HepG2 (cell line): ENCODE results near the gene HNRNPF. TPM values are rescaled to one million over a fixed set of nuclear protein-coding genes. Genes with fewer than 3 reads are reported as not detected.

Experiments used
- BCL6 ChIP-seq: IDR thresholded peaks from 2 replicates; pipeline ENCODE4 v1.6.1; 2016; ENCODE audit warnings: missing genetic modification reagents, missing compliant biosample characterization
- CC2D1A ChIP-seq: sonication (generic); formaldehyde crosslinking; IDR thresholded peaks from 2 replicates; pipeline ENCODE4 v1.8.1; 2023; ENCODE audit warnings: mild to moderate bottlenecking, missing genetic modification reagents
- KAT2B ChIP-seq: fragments of 150-350 bp; IDR thresholded peaks from 2 replicates; pipeline ENCODE4 v1.6.1; 2014; ENCODE audit warnings: low read depth, low read length, borderline replicate concordance
- RFX1 ChIP-seq: fragments of 450-650 bp; IDR thresholded peaks from 2 replicates; pipeline ENCODE4 v1.6.1; 2017
- RXRB ChIP-seq: IDR thresholded peaks from 2 replicates; pipeline ENCODE4 v1.6.1; 2016; ENCODE audit warnings: borderline replicate concordance, missing genetic modification reagents, missing compliant biosample characterization
- SAP130 ChIP-seq: IDR thresholded peaks from 2 replicates; pipeline ENCODE4 v1.6.1; 2016; ENCODE audit warnings: low read depth
- THAP11 ChIP-seq: IDR thresholded peaks from 2 replicates; pipeline ENCODE4 v1.6.1; 2016; ENCODE audit warnings: missing biosample characterization, missing genetic modification reagents
- ZBTB7A ChIP-seq: sonication (generic); formaldehyde crosslinking; IDR thresholded peaks from 2 replicates; pipeline ENCODE4 v1.8.0; 2022; ENCODE audit warnings: mild to moderate bottlenecking, missing genetic modification reagents
- ZNF263 ChIP-seq: sonication (generic); formaldehyde crosslinking; IDR thresholded peaks from 2 replicates; pipeline ENCODE4 v1.4.0; 2020; ENCODE audit warnings: missing genetic modification reagents
- ZNF34 ChIP-seq: sonication (generic); formaldehyde crosslinking; IDR thresholded peaks from 2 replicates; pipeline ENCODE4 v1.4.0; 2020; ENCODE audit warnings: mild to moderate bottlenecking, missing genetic modification reagents, borderline replicate concordance
- ZNF441 ChIP-seq: sonication (generic); formaldehyde crosslinking; IDR thresholded peaks from 2 replicates; pipeline ENCODE4 v1.7.0; 2021; ENCODE audit warnings: missing genetic modification reagents, borderline replicate concordance
- ZNF577 ChIP-seq: sonication (generic); formaldehyde crosslinking; IDR thresholded peaks from 2 replicates; pipeline ENCODE4 v1.4.0; 2020; ENCODE audit warnings: mild to moderate bottlenecking, low read depth, missing genetic modification reagents, borderline replicate concordance
- ZNF687 ChIP-seq: sonication (generic); formaldehyde crosslinking; IDR thresholded peaks from 2 replicates; pipeline ENCODE4 v1.5.1; 2020; ENCODE audit warnings: mild to moderate bottlenecking, missing genetic modification reagents, moderate library complexity
- polyA plus RNA-seq, 8 experiments: library from polyadenylated mRNA; depleted of rRNA in 3 of 8; stranded (reverse) in 7 of 8; unstranded in 1 of 8; fragments of >200 nt; fragmentation: Illumina TruSeq in 4 of 8; extraction: Trizol in 4 of 8; gene quantifications; 2 replicates each; pipeline versions ENCODE4 v1.2.1 to v1.2.3, GENCODE V29; 2011 to 2016; ENCODE audit warnings: low read depth in 4 of 8, missing spikeins in 1 of 8, mixed read lengths in 1 of 8; ENCODE audit not compliant: insufficient read depth in 1 of 8
- total RNA-seq, 5 experiments: library from RNA; depleted of rRNA; stranded (reverse); fragments of >200 nt; fragmentation: Illumina TruSeq; extraction: Trizol; gene quantifications; 2 replicates each; pipeline ENCODE4 v1.2.3, GENCODE V29; 2016; ENCODE audit warnings: low read depth in 1 of 5
- TF ChIP-seq, protein P1 (sequence below): sonication (generic); formaldehyde crosslinking; IDR thresholded peaks from 2 replicates; pipeline ENCODE4 v1.9.0; 2021; ENCODE audit warnings: missing genetic modification reagents, borderline replicate concordance
- TF ChIP-seq, protein P2 (sequence below): IDR thresholded peaks from 2 replicates; pipeline ENCODE4 v1.6.1; 2016; ENCODE audit warnings: missing genetic modification reagents, missing compliant biosample characterization
- TF ChIP-seq, protein P3 (sequence below): sonication (generic); formaldehyde crosslinking; IDR thresholded peaks from 2 replicates; pipeline ENCODE4 v1.9.0; 2022; ENCODE audit warnings: missing genetic modification reagents, mild to moderate bottlenecking, borderline replicate concordance

The HNRNPF gene
- total and polyA plus RNA-seq, 2 of the 13 experiments (the other 11 are each of a cell fraction or from before 2014, with no cell fraction given): 166 to 308 TPM

GRCh38 chr10:43417950-43418768, 9.2 kb upstream of the HNRNPF start (continued):
- no peak for TF ChIP-seq ZNF34 (CRISPR knock-in tag)
- peak; percentile 54 for TF ChIP-seq ZNF687 (CRISPR knock-in tag)
- TF ChIP-seq RFX1: no peak
- 0 out of 2 replicates have a peak, but pooled peaks have one; percentile 50 for TF ChIP-seq ZNF441
- peak; percentile 51; the same call in 1 of the 2 replicates for TF ChIP-seq BCL6 (CRISPR knock-in tag)
- TF ChIP-seq CC2D1A (CRISPR knock-in tag): no peak
- peak; percentile 84 for TF ChIP-seq SAP130 (CRISPR knock-in tag)
- TF ChIP-seq, protein P1, sequence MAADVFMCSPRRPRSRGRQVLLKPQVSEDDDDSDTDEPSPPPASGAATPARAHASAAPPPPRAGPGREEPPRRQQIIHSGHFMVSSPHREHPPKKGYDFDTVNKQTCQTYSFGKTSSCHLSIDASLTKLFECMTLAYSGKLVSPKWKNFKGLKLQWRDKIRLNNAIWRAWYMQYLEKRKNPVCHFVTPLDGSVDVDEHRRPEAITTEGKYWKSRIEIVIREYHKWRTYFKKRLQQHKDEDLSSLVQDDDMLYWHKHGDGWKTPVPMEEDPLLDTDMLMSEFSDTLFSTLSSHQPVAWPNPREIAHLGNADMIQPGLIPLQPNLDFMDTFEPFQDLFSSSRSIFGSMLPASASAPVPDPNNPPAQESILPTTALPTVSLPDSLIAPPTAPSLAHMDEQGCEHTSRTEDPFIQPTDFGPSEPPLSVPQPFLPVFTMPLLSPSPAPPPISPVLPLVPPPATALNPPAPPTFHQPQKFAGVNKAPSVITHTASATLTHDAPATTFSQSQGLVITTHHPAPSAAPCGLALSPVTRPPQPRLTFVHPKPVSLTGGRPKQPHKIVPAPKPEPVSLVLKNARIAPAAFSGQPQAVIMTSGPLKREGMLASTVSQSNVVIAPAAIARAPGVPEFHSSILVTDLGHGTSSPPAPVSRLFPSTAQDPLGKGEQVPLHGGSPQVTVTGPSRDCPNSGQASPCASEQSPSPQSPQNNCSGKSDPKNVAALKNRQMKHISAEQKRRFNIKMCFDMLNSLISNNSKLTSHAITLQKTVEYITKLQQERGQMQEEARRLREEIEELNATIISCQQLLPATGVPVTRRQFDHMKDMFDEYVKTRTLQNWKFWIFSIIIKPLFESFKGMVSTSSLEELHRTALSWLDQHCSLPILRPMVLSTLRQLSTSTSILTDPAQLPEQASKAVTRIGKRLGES (CRISPR knock-in tag): no peak
- TF ChIP-seq, protein P2, sequence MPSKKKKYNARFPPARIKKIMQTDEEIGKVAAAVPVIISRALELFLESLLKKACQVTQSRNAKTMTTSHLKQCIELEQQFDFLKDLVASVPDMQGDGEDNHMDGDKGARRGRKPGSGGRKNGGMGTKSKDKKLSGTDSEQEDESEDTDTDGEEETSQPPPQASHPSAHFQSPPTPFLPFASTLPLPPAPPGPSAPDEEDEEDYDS: 0 out of 2 replicates have a peak, but pooled peaks have one; percentile 59
- no peak for TF ChIP-seq ZNF577 (CRISPR knock-in tag)
- peak; percentile 79 for TF ChIP-seq RXRB (CRISPR knock-in tag)
- 0 out of 2 replicates have a peak, but pooled peaks have one; percentile 44 for TF ChIP-seq ZBTB7A (CRISPR knock-in tag)
- no peak for TF ChIP-seq KAT2B
- TF ChIP-seq ZNF263 (CRISPR knock-in tag): no peak
- TF ChIP-seq THAP11 (CRISPR knock-in tag): peak; percentile 60; the same call in 1 of the 2 replicates
- TF ChIP-seq, protein P3, sequence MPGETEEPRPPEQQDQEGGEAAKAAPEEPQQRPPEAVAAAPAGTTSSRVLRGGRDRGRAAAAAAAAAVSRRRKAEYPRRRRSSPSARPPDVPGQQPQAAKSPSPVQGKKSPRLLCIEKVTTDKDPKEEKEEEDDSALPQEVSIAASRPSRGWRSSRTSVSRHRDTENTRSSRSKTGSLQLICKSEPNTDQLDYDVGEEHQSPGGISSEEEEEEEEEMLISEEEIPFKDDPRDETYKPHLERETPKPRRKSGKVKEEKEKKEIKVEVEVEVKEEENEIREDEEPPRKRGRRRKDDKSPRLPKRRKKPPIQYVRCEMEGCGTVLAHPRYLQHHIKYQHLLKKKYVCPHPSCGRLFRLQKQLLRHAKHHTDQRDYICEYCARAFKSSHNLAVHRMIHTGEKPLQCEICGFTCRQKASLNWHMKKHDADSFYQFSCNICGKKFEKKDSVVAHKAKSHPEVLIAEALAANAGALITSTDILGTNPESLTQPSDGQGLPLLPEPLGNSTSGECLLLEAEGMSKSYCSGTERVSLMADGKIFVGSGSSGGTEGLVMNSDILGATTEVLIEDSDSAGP (CRISPR knock-in tag): peak; percentile 37; the same call in 1 of the 2 replicates
